Gastrocnemius medialis (tissue), 4 donors: ENCODE data around the gene POU4F2.

ENCODE experiments used
- CTCF ChIP-seq, 5 experiments: fragments of 450-650 bp in 3 of 5; fragments of 200-600 bp in 2 of 5; sonication (generic) in 2 of 5; IDR thresholded peaks in 4 of 5; conservative IDR thresholded peaks in 1 of 5; 1 replicate in 4 of 5; 2 replicates in 1 of 5; pipeline ENCODE4 v1.5.1; 2016 to 2019; ENCODE audit warnings: antibody characterized with exemption in 5 of 5, mild to moderate bottlenecking in 3 of 5, moderate library complexity in 3 of 5
- POLR2A ChIP-seq, 2 donors: fragments of 450-650 bp; IDR thresholded peaks; one replicate each; pipeline ENCODE4 v1.6.1; 2017; ENCODE audit warnings: antibody characterized with exemption in 2 of 2, mild to moderate bottlenecking in 2 of 2, moderate library complexity in 2 of 2

- TF ChIP-seq POLR2A (IDR thresholded peaks at IDR 0.05) (no peak), CTCF (IDR thresholded peaks at IDR 0.05 in 4 of 5, conservative IDR thresholded peaks at IDR 0.05 in 1 of 5) (no peak)
These were observed 36.3 kb downstream of the POU4F2 start for GRCh38 chr4:146674829-146675570.
